Activated CD4-positive, CD25-positive, alpha-beta regulatory T cell (primary cell): ENCODE results near the gene IQCF6.
"Not testable (repeated sequence)": the region's sequence is repeated elsewhere in the genome, so short reads cannot be mapped to it uniquely, and the experiment has no call there.

Experiments used
- DNase-seq, 4 experiments: peaks; one replicate each; lab custom pipeline; 2025; lab: John Stamatoyannopoulos, UW

IQCF6 gene

DNA sequence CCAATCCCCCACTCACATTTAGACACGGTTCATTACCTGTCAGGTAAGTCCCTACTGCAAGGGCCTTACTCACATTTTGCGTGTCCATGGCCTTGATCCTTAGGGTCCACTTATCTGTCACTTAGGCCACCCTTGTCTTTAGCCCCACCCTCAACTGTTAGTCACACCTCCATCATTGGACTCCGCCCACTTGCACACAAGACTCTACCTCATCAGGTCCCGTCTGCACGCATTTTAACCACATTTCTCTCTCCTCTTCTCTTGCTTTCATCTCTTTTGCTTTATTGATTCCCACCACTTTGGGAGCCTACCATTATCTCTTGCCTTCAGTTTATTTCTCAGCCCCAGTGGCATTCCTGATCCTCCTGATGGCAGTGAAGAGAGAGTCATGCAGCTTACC is at the start of gene IQCF6:
Gene IQCF6 (minus strand): TSS at position 101 of the 400 bp plus-strand sequence. CDS start 13 bp downstream, at position 88.
- DNase-seq, result no peak

DNA sequence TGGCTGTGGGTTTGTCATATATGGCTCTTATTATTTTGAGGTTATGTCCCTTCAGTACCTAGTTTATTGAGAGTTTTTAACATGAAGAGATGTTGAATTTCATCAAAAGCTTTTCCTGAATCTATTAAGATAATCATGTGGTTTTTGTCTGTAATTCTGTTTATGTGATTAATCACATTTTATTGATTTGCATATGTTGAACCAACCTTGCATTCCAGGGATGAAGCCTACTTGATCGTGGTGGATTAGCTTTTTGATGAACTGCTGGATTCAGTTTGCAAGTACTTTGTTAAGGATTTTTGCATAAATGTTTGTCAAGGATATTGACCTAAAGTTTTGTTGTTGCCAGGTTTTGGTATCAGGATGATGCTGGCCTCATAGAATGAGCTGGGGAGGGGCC is 49.3 kb upstream of the IQCF6 start:
- no peak for DNase-seq

DNA sequence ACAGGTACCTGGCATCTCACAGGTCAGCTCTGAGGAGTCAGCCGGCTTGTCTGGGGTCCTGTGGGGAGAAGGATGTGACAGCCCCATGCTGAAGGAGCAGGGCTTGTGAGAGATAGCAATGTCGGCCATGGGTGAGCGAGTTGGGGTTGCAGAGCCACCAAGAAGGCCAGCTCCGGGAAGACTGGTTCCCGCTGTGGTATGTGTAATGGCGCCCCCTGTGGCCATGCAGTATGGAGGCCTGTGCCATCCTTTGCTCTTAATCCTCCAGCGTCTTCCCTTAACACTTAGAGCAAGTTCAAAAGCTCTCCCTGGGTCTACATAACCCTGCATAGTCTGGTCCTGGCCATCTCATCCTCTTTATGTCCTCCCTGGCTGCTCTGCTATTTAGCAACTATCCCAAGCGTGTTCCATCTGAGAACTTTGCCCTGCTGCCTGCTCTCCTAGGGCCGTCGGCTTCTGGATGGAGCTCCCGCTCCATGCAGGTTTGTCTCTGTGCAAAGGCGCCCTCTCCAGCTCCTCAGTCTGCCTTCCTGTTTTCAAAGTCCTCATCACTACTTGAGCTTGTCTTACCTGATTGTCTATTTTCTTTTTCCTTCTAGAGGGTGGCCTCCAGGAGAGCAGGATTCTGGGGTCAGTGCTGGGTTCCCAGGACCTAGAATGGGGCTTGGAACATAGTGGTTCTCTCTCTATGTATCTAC is 40.8 kb upstream of the IQCF6 start:
- DNase-seq, result no peak

DNA sequence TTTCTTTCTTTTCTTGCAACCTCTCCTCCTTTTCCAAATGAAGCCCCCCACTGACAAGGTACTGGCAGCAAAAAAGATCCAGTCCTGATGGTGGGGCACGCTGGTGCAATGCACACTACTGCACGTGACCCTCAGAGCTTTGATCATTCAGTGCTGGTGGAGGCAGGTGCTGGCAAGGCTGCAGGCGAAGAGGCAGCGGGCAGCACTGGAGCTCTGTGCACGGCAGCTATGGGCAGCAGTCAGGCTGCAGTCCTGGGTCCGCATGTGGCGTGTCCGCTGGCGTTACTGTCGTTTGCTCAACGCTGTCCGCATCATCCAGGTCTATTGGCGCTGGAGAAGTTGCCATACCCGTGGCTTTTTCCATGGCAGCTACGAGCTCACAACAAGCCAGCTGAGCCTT is 40.1 kb upstream of the IQCF6 start:
- DNase-seq, result no peak

DNA sequence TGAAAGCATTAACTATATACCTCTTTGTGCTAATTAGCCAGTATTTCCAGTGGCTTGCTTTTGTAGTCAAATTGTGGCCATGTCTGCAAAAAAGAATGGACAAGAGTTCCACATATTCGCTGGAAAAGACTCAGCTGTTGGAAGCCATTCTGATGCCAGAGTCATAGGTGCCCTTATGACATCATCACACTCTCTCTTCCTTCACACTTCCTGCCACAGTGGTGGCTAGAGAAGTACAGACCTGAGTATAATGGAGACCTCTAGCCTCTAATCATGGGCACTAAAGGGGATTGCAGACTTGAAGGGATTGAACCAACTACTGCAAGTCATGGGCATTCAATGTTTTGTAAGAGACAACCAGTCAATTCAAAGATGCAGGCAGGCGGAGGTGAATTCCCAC is 38.3 kb upstream of the IQCF6 start:
- no peak for DNase-seq

DNA sequence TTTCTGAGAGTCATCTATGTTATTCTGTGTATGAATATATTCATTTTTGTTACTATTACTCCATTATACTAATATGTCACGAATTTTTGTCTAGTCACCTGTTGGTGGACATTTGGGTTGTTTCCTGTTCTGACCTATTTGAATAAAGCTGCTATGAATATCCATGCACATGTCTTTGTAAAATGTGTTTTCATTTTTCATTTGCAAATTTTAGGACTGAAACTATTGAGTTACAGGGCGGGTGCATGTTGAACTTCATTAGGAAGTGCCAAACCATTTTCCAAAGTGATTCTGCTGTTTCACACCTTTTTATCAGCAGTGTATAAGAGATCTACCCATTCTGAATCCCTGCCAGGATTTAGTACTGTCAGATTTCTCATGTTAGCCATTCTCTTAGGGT is 37.7 kb upstream of the IQCF6 start:
- no peak for DNase-seq

DNA sequence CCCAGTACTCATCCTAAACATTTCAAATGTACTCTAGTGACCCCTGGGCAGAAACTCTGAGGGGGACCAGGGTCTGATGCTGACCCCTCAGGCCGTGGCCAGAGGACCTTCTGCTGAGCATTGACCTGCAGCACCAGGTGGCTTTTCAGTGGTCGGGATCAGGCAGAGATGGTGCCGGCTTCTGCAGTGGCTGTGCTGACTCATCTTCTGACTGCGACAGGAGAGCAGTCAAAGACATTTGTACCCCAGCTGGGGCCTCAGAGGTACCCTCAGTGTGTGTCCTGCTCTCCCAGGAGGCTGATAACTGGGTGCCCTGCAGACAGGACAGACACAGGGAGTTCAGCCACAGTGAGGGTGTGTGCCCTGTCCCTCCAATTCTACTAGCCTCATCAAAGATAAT is 36.6 kb upstream of the IQCF6 start:
- no peak for DNase-seq

DNA sequence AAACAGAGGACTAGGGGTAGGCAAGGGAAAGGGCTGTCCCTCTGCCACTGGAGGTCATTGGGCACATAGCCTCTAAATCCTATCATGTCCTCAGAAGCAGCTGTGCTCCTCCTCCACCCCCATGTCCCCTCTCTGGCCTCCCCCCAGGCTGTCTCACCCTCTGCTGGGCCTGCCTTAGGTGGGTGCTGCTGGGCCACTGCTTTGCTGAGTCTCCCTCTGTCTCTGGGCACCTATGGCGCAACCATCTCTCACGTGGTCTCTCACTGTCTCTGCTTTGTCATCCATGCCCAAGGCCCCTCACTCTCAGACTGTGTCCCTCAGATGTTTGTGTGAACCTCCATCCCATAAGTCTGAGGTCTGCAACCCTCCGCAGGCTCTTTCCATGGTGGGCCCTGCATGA is 35.0 kb upstream of the IQCF6 start:
- DNase-seq, result no peak

DNA sequence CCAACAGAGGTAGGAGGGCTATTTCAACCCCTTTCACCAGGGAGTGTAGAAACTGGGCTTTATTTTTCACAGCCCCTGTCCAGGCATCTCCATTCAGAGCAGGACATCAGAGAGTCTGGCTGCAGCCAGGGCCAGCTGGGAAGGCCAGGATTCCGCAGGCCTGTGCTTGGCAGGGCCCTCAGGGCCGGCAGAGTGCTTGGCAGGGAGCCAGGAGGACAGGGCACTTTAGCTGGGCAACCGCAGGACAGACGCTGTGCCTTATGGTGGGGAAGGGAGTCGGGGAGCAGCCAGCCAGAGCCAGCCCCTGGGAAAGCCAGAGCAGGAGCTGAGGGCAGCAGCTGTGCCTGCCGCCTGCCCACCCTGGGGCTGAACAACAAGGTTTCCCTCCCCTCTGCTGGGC is 34.5 kb upstream of the IQCF6 start:
- DNase-seq, result no peak

DNA sequence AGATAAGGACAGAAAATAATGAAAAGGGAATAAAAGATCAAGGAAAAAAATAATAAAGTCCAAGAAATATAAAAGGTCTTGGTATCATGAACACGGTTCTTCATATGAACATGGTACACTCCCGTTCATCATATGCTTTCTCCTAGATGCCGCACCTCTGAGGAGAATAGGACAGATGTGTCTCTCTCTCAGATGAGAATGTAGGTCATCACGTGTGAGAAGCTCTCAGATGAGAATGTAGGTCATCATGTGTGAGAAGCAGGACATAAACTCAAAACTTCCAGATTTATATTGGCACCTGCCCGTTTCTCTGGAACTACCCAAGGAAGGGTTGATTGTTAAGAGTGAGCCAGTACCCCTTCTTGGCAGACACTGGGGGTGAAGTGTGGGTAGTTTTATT is 29.9 kb upstream of the IQCF6 start:
- no peak for DNase-seq

DNA sequence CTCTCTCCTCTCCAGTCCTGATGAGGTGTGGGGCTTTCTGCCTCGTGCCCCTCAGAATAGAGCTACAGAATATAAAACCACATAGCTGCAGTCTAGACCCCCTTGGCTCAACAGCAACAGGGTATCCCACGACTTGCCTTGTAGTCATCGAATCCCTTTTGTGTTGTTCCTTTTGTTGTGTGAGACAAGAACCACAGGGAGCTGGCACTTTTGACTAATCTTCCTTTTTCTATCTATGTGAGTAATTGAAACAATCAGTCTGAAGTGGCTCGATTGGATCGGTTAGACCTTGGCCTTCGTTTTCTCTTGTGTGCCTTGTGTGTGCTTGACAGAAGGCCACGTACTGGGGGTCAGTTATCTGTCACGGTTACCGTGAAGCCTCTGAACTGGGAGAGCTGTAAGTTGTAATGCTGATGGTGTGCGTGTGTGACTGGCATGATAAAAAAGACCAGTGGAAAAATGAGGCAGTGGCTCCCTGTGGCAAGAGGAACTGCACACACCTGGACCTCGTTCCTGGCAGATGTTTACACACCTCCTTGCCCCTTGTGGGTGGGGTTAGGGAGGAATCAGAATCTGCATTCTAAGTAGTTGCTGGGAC is 23.2 kb upstream of the IQCF6 start:
- DNase-seq, result no peak

DNA sequence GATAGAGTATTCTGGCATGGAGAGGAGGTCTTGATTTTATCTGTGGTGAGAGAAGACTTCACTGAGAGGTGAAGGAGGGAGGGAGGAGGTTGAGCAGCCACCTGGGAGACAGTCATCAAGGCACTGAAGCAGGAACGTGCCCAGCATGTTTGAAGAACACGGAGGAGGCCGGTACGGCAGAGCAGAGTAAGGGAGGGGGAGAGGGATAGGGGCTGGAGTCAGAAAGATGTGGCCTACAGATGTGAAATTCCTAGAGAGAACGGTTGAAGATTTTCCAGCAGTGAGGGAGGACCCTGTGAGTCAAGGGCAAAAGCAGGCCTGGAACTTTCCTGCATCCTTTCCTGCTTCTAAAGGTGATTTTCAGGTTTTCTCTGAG is 21.7 kb upstream of the IQCF6 start:
- no peak for DNase-seq

DNA sequence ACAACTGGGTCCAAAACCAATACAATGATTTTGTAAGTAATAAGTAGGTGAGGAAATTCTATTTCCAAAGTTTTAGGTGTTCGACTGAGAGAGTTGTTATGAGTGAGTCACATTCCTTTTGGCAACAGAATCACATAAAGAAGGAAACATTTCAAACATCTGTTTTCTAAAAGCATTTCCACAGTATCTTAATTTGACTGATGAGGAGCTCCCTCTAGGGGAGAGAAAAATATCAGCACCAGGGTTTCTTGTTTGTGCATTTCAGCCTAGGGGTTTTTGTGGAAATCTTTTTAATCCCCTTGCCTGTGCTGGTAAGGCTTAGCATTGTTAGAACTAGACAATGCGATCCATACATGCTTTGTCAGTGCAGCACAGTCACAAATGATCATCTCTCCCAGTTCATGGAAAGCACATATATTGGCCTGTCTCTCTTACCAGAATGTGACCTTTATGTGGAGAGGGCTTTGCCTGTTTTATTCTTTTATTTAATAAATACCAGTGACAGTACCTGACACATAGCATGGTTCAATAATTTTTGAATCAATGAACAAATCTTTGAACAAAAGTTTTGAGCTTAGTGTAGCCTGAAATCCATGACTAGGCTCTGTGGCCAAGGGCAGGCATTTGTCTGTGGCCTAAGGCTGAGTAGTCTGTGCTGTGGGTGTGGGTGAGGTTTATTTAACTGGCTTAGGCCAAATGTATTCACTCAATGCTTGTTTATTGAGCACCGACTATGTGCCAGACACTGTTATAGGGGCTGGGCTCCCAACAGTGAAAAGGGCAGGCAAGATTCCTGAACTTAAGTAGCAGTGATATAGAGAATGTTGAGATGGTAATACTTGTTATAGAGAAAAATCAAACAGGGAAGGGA is 21.1 kb upstream of the IQCF6 start:
- no peak for DNase-seq

DNA sequence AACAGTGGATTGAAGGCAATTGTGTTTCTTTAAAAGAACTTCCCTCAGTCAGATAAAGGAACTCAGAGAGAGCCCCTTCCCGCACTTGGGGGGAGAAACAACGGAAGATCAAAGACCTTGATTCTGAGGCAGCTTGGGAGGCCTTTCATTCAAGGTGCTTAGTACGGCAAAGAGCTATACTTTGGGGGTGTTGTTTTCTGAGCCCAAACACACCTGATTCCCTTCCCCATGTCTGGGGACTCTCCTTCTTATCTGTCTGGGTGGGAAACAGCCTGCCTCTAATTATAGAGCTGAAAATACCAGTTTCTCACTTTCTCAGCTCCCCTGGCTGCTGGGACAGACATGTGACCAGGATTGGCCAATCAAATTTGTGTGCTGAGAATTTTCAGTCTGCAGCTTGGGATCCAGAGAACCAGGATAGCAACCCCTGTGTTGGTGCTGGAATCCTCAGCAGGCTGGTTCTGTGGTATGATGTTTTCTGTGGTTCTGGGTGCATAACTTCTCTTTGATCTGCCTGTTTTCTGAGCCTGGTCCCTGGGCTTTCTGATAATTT is 19.4 kb upstream of the IQCF6 start:
- no peak for DNase-seq

DNA sequence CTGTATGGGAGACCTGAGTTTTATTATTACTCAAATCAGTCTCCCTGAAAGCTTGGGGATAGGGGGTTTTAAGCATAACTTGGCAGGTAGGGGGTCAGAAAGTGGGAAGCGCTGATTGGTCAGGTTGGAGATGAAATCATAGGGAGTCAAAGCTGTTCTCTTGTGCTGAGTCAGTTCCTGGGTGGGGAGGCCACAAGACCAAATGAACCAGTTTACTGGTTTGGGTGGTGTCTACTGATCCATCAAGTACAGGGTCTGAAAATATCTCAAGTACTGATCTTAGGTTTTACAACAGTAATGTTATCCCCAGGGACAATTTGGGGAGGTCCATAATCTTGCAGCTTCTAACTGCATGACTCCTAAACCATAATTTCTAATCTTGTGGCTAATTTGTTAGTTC is 17.8 kb upstream of the IQCF6 start:
- DNase-seq, result no peak

DNA sequence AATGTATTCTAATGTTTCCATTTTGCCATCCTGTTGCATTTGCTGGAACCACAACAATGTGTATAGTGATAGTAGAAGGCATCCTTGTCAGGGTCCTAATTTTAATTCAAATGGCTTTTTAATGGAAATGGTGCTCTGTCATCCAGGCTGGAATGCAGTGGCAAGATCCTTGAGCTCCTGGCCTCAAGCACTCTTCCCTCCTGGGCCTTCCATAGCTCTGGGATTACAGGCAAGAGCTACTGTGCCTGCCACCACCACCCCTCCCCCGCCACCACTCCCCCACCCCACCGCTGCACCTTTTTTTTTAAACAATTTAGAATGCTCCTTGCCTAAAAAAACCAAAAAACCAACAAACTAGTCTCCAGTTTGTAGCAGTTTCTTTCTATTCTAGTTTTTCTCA is 15.2 kb upstream of the IQCF6 start:
- DNase-seq, result no peak

DNA sequence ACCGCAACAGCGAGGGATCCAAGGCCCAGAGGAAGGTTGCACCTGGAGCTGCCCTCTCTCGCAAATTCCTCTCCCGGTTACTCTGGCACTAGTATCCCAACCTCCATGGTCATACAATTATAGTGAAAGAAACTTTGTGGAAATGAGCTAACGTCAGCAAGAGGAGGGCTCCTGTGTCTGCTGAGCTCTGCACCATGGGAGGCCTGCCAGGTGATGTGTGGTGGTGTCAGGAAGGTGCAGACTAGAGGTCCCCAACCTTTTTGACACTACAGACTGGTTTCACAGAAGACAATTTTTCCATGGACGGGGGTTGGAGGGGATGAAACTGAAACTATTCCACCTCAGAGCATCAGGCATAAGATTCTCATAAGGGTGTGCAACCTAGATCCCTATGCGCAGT is 13.2 kb upstream of the IQCF6 start:
- no peak for DNase-seq

DNA sequence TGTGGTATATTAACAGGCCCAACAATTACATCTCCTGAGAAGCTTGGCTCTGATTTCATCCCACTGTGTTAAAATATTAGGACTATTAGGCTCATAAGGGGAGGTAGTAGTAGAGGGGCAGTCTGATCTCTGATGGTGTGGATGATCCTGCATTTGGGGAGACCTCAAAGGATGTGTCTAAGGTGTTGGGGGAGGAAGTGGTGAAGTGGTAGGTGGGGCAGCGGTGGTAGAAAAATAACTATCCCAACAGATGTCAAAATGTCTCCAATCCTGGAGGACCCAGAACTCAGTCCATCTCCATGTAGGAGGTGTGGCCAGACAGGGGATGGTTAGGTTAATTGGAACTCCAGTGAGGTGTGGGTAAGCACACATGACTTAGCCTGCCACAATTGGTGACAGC is 10.4 kb upstream of the IQCF6 start:
- DNase-seq, result no peak

DNA sequence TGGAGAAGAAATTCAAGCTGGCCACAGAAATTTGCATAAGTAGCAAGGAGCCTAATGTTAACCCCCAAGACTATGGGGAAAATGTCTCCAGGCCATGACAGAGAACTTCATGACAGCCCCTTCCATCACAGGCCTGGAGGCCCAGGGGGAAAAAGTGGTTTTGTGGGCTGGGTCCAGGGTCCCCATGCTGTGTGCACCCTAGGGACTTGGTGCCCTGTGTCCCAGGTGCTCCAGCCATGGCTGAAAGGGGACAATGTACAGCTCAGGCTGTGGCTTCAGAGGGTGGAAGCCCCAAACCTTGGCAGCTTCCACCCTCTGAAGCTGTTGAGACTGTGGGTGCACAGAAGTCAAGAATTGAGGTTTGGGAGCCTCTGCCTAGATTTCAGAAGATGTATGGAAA is 8.5 kb upstream of the IQCF6 start:
- not testable (repeated sequence) for DNase-seq

DNA sequence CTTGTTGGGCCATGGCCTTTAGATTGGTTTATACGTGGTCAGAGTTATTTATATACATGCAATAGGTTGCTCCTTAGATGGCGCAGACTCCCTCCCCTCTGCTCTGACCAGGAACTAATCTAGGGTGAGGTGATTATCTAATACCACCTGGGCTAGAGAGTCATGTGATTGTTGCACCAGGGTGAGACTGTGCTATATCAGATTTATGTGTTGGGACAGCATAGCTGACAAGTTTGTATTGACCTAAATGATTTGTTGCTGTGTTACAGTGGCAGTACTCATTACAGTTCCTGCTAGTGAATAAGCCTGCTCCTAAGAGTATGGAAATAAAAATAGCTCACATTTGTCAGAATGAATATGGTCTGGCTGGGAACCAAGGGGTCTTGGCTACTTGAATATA is 7.2 kb upstream of the IQCF6 start:
- no peak for DNase-seq

DNA sequence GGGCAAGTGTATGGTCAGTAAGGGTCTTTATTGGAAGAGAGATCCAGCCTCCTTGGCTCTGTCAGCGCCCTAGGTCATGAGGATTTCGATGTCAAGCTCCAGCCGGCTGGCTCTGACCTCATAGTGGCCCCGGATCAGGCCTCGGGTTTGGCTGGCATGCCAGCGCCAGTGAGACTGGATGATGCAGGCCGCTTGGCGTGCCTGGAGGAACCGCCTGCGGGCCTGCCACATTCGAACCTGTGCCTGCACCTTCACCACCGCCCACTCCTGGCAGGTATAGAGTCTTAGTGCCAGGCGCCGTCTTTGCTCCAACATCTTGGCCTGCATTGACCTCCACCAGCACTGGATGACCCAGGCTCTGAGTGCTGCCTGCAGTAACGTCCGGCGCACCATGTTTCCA is 483 bp downstream of the IQCF6 start:
- no peak for DNase-seq

DNA sequence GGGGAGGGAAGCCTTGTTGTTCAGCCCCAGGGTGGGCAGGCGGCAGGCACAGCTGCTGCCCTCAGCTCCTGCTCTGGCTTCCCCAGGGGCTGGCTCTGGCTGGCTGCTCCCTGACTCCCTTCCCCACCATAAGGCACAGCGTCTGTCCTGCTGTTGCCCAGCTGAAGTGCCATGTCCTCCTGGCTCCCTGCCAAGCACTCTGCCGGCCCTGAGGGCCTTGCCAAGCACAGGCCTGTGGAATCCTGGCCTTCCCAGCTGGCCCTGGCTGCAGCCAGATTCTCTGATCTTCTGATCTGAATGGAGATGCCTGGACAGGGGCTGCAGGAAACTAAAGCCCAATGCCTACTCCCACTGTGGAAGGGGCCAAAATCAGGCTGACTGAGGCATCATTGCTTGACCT is 1.1 kb downstream of the IQCF6 start:
- DNase-seq, result no peak

DNA sequence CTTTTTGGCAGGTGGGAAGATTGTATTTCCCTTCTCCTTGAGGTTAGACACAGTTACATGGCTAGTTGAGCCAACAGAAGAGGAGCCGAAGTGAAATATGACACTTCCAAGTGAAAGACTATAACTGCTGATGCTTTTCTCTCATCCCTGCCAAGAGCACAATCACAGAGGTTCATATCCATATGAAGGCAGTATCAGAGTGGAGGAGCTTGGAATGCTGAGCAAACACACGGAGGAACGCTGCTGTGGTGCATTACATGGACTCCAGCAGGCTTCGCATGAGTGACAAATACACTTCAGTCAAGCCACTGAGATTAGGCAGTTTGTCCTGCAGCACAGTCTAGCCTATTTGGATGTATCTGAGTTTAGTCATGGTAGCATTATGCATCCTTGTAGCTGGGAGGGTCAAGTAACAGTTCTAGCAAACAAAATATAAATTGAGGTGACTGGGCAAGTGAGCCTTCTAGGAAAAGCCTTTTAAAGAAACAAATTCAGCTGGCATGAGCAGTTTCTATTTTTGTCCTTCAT is 5.4 kb downstream of the IQCF6 start:
- no peak for DNase-seq
